Activated T-helper 1 cell treated with anti-CD3 and anti-CD28 coated beads, Interleukin-2, amount 50 U/mL, for 16 hours (primary cell): ENCODE data around the gene PDK2.

Experiments used
- DNase-seq, 2 donors: peaks; one replicate each; pipeline ENCODE4 v3.0.0-alpha.2; 2020; ENCODE audit warnings: low read depth in 1 of 2, low spot score in 1 of 2

The PDK2 gene

DNA sequence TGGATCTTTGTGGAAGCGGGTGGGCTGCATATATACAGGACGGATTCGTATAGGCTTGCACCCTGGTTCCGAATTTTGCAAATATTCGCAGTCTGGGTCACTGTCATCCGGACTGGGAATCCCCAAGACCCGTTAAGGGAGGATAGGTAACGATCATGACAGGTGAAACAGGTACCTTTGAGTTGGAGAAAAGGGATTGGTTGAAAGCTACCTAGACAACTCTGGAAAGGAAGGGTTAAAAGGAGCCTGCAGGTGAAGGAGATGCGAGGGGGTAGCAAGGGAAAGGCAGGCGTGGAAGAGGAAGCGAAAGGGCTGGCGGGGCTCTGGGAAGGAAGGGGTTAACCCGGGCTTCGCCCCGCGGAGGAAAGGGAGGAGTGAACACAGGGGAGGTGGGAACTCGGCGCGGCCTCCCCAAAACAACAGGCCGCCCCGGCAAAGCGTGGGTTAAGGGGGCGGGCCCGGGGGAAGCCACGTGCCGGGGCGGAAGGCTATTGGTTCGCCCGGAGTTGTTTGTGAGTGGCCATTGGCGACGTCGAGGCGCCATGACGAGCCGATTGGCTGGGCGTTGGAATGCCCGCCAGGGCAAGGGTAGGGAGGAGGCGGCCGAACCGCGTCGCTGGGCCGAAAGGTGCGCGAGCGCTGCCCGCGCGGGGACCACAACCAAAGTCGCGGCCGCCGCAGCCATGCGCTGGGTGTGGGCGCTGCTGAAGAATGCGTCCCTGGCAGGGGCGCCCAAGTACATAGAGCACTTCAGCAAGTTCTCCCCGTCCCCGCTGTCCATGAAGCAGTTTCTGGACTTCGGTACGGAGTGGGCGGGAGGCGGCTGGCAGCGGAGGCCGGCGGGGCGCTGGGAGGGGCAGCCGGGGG is at the start of gene PDK2:
TSS of gene PDK2 (plus strand) at position 599 of the 867 bp plus-strand sequence. CDS start at position 684, 85 bp downstream.
- DNase-seq: peak; percentile 93 to 96

DNA sequence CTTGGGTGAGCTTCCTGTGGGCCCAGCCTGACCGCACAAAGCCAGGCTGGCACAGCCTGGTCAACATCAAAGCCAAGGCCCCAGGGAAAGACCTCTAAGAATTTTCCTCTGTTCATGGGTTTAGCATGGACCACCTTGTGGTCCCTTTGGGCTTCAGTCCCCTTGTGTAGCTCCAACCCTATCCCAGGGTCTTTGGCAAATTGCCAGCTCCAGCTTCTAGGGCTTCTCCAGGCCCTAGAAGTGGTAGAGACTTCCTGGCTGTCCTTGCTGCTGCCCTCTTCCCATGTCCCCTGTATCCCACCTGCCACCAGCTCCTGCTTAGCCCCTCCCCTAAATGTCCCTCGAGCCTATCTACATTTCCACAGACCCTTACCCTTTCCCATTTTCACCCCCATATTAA is 49.0 kb upstream of the PDK2 start:
- DNase-seq: no peak

DNA sequence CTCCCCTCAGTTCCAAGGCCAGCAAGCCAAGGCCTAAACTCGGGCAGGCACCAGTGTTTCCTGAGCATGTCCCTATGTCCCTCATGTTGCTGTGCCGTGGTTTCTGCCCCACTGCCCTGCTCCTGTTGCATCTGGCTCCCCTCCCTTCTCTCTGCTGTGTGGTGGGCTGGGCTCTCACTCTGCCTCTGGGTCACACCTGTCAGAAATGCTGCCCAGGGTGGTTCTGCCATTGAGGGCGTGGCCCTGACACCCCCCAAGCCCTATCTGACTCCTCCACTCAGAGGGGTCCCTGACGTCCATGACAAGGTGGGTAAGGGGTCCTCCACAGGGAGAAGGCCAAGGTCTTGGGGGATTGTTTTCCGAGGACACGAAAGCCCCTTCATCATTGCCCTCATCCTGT is 48.5 kb upstream of the PDK2 start:
- DNase-seq: no peak

DNA sequence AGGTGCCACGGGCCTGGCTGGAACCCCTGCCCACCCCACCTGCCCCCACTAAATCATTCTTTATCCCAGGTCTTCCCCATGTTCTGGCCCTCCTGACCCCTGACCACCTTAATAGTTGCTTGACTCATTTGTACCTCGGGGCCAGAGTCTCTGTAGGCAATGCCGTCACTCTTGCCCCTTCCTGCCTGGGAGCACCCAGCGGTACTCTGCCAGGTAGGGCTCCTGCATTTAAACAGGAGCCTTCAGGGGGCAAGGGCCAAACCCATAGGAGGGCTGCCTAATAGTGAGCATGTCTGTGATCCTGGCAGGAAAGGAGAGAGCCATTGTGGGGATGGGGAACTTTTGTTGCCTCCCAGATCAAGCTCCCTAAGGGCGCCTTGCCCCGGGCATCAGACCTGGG is 48.1 kb upstream of the PDK2 start:
- no peak for DNase-seq

DNA sequence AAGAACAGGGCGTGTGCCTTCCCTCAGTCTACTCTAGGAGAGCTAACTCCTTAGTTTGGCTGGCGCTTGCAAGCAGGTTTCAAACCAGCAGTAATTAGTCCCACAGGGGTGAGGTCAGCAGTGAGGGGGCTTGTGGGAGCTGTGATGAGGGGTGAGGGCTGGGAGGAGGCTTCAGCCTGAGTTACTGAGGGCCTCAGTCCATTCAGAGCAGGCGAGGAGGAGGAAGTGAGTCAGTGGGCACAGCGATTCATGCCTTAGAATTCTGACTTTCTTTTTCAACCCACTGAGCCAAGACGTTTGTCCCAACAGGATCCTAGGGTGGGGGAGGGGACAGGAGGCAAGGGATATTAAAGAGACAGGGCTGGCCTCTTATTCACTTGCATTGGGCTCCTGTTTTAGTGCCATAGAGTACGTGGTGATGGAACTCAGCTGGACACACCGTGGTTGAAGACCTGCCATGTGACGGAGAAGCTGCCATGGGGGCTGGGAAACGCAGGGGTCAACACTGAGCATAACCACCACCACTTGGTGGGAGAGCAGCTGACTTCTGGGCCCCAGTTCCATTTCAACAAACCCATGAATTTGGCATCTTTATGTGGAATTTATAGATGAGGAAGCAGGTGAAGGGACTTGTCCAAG is 47.5 kb upstream of the PDK2 start:
- DNase-seq: no peak

DNA sequence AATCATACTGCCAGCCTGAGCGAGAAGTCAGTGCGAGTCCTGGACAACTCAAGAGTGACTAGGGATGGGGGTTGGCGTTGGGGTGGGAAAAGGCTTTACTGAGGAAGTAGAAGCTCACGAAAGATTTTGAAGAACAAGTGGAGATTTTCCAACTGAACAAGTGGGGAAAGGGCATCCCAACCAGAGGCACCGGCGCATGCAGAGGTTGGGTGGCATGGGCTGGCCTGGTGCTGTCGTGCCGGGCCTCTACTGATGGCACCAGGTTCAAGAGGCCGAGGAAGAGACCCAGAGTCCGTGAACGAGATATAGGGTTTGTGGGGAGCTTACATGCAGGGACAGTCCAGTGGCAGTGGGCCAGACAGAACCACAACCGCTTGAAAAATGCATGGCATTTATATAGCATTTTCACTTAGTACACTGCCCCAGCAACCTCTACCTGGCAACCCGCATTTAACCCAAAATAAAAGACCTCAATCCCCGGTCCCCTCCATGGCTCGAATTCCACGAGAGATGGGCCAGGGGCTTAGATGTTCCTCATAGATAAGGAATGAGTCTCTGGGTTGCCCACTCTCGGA is 46.9 kb upstream of the PDK2 start:
- no peak for DNase-seq

DNA sequence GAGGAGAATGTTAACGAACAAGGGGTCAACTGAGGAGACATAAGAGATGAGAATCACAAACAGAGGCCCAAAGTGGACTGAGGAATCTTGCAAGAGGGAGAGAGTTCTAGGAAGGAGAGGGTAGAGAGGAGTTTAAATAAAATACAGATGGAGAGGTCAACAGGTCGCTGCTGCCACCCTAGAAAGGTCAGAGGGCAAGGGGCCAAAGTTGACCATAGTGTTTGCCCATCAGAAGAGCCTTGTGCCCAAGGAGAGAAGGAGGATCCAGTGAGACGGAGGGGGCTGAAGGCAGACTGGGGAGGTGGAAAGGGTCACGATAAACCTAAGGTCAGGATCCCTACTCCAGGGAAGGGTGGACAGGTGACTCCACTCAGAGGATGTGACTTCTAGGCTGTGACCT is 46.2 kb upstream of the PDK2 start:
- DNase-seq: no peak

DNA sequence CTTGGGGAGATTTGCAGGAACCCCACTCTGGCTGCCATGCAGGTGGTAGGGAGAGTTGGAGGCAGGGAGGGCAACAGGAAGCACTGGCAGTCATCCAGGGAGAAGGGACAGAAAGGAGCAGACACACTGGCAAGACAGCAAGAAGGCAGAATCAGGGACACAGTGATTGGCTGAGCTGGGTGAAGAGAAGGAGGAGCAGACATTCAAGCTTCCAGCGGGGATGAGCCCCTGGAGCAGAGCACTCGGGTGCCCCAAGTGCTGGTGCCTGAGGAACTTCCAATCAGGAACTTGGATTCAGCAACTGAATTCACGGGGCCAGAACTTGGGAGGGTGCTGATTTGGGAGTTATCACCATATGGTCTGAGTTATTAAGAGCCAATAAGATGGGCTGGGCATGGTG is 45.5 kb upstream of the PDK2 start:
- DNase-seq: no peak

DNA sequence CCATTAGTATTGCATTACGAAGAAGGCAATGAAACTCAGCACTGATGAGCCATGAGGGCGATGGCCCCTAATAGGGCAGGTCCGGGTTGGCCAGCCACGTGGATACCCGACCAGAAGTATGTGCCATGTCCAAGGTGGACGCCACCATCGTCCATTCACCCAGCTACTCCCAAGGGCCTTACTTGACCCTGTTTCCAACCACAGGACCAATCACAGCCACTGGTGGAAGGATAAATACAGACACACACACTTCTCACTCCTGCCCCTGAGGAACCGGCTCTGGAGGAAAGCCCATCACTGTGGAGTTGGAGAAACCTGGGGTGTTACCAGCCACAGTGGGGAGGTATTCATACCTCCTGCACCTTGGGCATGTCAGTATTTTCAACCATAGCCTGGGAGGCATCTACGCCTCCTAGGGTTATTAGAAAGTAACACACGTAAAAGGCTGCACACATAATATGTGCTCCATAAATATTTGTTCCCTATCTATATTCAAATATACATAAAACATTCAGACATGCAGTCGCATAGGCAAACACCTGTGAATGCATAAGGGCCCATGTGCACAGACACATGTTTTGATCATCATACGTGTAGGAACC is 44.6 kb upstream of the PDK2 start:
- no peak for DNase-seq

DNA sequence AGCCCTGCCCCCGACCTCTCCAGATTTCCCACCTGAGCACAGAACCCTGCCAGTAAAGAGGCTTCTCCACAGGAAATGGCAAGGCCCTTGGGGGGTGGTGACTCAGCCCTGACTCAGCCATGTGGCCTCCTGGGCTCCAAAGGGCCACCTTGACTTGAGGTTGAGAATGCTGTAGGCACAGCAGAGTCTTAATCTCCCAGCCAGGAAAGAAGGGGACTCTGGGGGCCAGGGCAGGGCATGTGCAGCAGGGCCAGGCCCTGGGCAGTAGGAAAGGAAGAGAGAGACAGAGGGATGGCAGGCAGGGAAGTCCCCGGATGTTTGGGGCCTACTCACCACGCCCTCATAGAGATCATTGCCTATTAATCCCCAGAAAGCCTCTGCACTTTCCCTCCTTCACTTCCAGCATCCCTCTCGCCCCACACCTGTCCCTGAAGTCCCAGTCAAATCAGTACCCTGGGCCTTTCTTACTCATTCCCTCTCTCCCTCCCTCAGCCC is 44.0 kb upstream of the PDK2 start:
- DNase-seq: peak; percentile 15 to 23

DNA sequence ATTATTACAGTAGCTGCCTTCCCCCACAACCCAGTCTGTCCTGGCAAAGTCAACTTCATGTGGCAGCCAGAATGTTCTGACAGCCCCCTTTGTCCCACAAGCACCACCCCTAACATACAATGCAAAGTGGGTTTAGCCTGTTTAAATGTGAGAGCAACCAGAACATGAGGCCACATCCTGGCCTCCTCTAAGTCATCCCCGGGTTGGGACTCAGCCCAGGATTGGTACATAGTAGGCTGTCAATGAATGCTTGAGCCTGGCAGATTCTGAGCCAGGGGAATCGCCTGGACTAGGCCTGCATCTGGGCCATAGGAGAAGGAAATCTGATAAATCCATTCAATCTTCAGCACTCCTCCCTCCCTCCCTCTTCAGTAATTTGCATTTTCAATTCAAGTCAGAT is 43.5 kb upstream of the PDK2 start:
- no peak for DNase-seq

DNA sequence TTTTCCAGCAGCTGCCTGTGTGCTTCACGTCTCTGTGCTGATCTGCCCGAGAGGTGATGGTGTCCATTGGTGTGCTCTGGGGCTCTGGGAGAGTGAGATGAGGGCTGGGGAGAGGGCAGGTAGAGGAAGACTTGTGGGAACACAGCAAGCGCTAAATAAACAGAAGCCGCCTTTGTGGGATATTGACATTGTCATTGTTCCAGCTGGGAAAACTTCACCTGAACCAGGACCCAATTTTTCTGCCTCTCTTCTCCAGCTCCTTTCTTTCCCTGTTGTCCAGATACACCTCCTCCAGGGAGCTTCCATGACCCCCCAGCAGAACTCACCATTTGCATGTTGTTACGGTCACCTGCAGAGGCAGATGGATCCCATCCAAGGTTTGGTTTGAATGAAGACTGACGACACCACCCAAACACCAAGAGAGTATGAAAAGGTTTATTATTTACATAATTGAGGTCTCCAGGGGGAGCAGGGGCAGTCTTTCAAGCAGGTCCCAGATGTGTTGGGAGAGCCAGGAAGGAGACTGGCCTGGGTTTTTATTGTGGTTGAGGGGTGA is 42.8 kb upstream of the PDK2 start:
- DNase-seq: no peak

DNA sequence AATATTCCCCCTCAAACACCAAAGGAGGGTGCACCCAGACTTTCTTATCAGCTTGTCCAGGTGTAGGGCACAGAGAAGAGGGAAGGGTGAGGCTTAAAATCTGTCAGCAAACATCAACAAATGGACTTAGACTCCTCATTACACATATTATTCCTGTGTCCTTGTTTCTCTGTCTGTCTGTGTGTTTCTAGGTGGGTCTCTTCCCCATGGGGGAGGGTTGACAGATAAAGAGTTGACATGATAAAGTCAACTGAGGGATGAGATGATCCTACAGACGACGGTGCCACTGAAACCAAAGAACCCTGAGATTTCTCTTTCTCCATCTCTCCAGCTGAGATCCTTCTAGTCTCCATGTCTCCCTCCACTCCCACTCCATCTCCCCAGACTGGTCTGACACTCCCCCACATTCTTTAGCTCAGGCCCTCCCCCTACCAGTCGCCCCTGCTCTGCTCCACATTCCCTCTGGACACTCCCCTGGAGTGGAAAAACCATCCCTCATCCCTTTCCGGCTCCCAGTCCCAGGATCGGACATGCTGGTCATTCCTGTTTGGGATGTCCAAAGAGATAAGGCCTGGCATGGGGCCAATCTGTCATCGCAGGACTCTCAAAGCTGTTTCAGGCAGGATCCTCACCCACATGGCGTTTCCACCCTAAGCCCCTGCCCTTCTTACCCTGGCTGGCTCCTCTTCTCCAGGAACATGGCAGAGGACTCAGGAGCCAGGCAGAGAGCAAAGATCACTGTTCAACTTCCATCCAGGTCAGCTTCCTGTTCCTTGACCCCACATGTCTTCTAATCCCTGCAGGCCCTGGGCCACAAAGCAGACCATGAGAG is 42.1 kb upstream of the PDK2 start:
- DNase-seq: no peak

DNA sequence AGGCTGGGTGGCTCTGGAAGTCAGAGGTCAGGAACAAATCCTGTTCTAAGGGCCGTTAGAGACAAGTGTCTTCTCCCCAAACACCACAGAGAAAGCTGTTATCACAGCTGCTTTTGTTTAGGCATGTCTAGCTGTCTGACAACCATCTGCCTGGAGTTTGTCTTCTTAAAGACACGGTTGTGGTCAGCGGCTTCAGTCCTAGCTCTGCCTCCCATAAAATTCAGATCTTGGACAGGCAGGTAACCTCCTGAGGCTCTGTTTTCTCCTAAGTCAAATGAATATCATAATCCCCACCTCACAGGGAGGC is 41.5 kb upstream of the PDK2 start:
- no peak for DNase-seq

DNA sequence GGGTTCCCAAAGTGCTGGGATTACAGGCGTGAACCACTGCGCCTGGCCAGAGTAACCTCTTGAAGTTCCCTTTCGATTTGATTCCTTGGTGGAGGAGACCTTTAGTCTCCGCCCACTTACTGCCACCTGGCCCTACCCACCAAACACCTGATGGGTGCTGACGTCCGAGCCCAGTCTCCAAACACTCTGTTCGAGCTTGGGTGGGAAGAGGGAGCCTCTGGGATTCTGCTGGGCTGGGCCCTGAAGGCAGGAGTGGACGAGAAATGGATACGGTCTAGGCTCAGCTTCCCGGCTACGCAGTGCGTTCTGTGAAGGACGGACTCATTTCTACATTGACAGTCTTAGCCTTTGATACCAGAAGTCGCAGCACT is 40.1 kb upstream of the PDK2 start:
- DNase-seq: no peak

DNA sequence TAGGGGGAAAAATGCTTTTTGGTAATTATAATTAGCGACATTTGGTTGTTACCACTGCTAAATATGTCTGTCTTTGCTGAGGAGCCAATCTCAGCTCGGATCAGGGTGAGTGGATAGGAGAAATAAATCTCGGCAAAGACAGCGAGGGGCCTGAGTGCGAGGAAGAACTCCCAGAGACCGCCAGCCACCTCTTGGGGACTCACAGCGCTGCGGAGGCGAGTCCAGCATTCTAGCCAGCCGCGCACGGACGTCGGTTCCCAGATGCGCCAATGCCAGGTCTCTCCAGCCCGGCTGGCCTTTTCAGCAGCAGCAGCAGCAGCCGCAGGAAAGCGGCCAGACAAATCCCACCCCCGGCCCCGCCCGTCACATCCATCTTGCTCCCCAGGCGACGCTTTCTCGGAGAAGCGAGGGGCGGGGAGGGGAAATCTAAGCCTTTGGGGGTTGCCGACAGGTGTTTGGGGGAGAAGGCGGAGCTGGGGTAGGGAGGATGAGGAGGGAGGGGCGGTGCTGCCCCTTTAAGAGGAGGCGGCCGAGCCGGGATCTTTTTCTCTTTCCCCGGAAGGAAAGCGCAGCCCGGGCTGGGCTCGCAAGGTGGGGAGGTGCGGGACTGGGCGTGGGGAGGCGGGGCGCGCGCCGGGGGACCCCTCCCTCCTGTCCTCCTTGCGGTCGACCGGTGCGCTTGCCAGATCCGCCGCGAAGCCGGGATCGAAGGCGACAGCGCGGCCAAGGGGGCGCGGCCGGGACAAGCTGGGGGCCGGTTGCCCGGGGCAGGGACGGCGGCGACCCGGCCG is 39.5 kb upstream of the PDK2 start, which contains the start of gene ITGA3:
TSS of gene ITGA3 (plus strand) at position 685 of the 791 bp plus-strand sequence. CDS start 330 bp downstream, outside the sequence.
- peak; percentile 32 to 39 for DNase-seq

DNA sequence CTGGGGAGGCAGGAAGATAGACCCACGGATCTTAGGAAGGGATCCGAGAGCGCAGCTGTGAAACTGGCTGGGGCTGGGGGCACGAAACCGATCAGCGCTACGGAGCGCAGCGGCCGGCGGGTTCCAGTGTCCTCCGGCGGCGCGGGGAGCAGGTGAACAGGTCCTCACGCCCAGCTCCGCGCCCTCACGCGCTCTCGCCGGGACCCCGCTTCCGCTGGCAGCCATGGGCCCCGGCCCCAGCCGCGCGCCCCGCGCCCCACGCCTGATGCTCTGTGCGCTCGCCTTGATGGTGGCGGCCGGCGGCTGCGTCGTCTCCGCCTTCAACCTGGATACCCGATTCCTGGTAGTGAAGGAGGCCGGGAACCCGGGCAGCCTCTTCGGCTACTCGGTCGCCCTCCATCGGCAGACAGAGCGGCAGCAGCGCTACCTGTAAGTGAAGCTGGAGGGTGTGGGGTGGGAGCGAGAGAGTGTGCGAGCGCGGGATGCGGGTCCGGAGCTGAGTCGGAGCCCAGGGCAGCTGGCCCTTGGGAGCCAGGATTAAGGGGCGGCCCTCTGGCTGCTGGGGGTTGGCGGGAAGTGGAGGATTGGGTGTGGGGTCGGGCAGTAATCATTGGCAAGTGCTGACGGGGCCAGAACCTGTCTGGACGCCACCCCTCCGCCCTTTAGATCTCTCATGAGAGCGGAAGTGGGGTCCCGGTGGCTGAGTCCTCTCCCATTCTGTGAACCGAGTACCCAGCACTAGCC is 38.8 kb upstream of the PDK2 start:
- peak; percentile 26 to 34 for DNase-seq

DNA sequence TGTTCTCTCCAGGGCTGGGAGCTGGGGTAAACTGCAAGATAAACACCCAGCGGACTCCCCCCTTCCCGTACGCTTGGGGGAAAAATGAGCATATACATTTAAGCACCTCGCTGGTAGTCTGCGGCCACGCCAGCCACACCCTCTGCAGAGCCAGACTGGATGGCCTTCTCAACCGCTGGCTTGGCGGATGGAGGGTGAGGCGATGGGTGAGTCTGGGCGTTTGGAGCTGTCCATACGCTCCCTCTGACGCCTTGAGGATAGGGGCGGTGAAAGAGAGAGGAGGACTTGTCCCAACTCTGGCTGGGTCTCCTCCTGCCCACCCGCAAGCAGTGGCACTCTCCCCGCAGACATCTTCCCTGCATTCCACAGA is 38.2 kb upstream of the PDK2 start:
- no peak for DNase-seq

DNA sequence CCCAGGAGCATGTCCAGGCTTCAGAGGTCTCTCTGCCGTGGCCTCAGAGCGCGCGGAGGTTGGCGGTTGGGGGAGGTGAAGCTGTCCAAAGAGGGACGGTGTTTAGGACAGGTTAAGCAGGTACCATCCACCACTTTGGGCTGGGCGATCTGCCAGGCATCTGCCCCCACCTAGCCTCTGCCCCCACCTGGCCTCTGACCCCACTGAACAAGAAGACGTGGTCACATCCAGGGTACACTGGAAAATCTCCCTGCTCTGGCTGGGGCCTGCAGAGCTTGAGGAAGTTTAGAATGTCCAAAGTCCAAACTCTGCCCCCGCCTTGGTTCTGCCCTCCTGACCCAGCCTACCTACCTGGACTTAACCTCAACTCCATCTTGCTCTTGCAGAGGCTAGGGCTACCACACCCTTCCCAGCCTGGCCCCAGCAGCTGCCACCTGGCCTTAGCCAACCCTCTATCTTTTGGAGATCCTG is 37.6 kb upstream of the PDK2 start:
- DNase-seq: no peak
